ENCODE results near the gene ACTG1. TPM values are rescaled to one million over a fixed set of nuclear protein-coding genes. Genes with fewer than 3 reads are reported as not detected.
A peak's percentile ranks its signal among the peaks of the same experiment; 100 is the strongest.

The ACTG1 gene
- total RNA-seq, 1 experiment from 2014 or later: 4,160 TPM

DNA sequence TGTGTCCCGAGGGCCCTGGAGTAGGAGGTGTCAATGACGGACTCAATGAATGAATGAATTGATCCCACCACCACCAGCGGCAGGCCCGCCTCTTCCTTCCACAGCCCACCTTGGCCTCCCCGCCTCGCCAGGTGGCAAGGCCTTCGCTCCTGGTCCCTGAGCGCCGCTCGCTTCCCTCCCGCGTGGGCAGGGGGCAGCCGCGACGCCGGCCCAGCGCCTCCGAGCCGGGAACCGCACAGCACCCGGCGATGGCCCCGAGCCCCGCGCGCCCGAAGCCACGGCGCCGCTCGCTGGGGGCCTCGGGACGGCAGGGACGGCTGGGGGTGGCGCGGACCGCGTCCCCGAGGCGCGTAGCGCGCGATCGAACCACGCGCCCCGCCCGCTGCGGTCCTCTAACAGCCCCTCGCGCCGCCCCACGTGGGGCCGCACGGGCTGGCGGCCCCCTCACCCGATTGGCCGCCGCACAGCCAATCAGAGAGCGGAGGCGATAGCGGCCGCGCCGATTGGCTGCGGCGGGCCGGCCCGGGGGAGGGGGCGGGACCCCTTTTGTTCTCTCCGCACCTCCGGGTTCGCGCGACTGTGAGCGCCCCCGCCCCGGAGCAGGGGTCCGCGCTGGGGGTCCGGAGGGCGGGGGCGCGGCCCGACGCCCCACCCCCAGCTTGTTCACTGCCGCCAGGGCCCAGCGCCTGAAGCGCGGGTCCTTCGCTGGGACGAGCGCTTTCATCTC lies 31.4 kb downstream of the ACTG1 start:
- Histone ChIP-seq H3K56ac (ENCODE audit: insufficient read length, low read depth, low read length) (no peak overlapping the region), H3K79me2 (ENCODE audit: insufficient read depth, low read length) (no peaks in the 10 kb centered on the region), H3K23me2 (ENCODE audit: insufficient read length, low read depth, low read length, poor library complexity, severe bottlenecking) (peaks cover 7% of the 10 kb centered on the region), H2BK120ac (ENCODE audit: low read depth, low read length, poor library complexity, severe bottlenecking) (no peak overlapping the region), H3K4me2 (ENCODE audit: insufficient read depth, insufficient read length, low read length) (peak overlapping the region; percentile 19), H3K23ac (ENCODE audit: insufficient read length, low read depth, low read length) (no peak overlapping the region), H3K27me3 (ENCODE audit: insufficient read depth, low read length) (peaks cover 12% of the 10 kb centered on the region; the same call in 1 of the 2 replicates), H2AFZ (ENCODE audit: low read length) (no peak overlapping the region), H3K27ac (ENCODE audit: insufficient read length, low read depth, low read length) (no peak overlapping the region), H2AK5ac (ENCODE audit: insufficient read length, low read length) (no peak overlapping the region), H3K18ac (ENCODE audit: insufficient read length, low read depth, low read length) (no peak overlapping the region), H4K8ac (replicated peaks; ENCODE audit: insufficient read length, low read depth, low read length) (no peak overlapping the region), H3K4me1 (ENCODE audit: insufficient read depth, low read length) (no peaks in the 10 kb centered on the region; the same call in 1 of the 2 replicates), H4K20me1 (ENCODE audit: control insufficient read depth, insufficient read depth, insufficient read length) (no peaks in the 10 kb centered on the region), H3K9me3 (ENCODE audit: control insufficient read depth, low read depth, low read length) (no peaks in the 10 kb centered on the region), H2BK20ac (ENCODE audit: low read depth, low read length, poor library complexity, severe bottlenecking) (no peak overlapping the region), H3K79me1 (ENCODE audit: insufficient read depth, low read depth, low read length, poor library complexity, severe bottlenecking) (no peaks in the 10 kb centered on the region), H3K14ac (ENCODE audit: insufficient read depth, low read length) (no peak overlapping the region), H2BK5ac (ENCODE audit: insufficient read length, low read length) (no peak overlapping the region), H2BK15ac (ENCODE audit: low read depth, low read length) (no peak overlapping the region), H4K5ac (ENCODE audit: insufficient read length, low read depth, low read length) (no peak overlapping the region), H4K91ac (ENCODE audit: insufficient read length, low read depth, low read length) (no peak overlapping the region), H3K9ac (ENCODE audit: extremely low read depth, insufficient read length, low read length) (no peak overlapping the region), H3K4ac (ENCODE audit: low read depth, low read length) (no peak overlapping the region), H3T11ph (ENCODE audit: low read length) (no peak overlapping the region), H2BK12ac (ENCODE audit: insufficient read length, low read depth, low read length) (no peak overlapping the region)
- peak; percentile 76 for DNase-seq
- H3K4me1 Mint-ChIP-seq: peaks cover 3 to 6% of the 10 kb centered on the region in 2 experiments
- no peak overlapping the region for H3K27ac Mint-ChIP-seq
- H3K36me3 Mint-ChIP-seq (ENCODE audit: insufficient read depth in 1 of 3, low read depth in 3 of 3): no peaks in the 10 kb centered on the region
- H3K27me3 Mint-ChIP-seq (ENCODE audit: low read depth): peaks cover 72% of the 10 kb centered on the region
- TF ChIP-seq, protein P1, sequence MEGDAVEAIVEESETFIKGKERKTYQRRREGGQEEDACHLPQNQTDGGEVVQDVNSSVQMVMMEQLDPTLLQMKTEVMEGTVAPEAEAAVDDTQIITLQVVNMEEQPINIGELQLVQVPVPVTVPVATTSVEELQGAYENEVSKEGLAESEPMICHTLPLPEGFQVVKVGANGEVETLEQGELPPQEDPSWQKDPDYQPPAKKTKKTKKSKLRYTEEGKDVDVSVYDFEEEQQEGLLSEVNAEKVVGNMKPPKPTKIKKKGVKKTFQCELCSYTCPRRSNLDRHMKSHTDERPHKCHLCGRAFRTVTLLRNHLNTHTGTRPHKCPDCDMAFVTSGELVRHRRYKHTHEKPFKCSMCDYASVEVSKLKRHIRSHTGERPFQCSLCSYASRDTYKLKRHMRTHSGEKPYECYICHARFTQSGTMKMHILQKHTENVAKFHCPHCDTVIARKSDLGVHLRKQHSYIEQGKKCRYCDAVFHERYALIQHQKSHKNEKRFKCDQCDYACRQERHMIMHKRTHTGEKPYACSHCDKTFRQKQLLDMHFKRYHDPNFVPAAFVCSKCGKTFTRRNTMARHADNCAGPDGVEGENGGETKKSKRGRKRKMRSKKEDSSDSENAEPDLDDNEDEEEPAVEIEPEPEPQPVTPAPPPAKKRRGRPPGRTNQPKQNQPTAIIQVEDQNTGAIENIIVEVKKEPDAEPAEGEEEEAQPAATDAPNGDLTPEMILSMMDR (conservative IDR thresholded peaks at IDR 0.05): no peak
- WGBS (ENCODE audit: extremely low coverage, insufficient read length, low lambda C conversion rate): no CpG with 5 or more reads among the region's 94 CpGs
- peaks cover 0 to 3% of the 10 kb centered on the region in 2 experiments; a peak in 2 of 5 replicates for H3K9me3 Mint-ChIP-seq
- H3K4me3 Mint-ChIP-seq: peak overlapping the region; percentile 41 to 74

All from H9 (cell line).